ENCODE measurements around the gene TCL1A.
A peak's percentile ranks its signal among the peaks of the same experiment; 100 is the strongest.

The TCL1A gene

DNA sequence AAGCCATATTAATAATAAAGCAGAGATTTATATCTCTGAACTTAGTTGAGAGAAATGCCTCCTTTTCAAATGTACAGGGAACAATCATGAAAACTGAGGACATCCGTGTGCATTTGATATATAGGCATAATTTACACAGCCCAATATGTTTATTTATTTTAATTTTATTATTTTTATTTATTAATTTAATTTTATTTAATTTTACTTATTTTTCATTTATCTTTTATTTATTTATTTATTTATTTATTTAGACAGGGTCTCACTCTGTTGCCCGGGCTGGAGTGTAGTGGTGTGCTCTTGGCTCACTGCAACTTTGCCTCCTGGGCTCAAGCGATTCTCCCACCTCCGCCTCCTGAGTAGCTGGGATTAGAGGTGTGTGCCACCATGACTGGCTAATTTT is 8.4 kb downstream of the TCL1A start:
- DNase-seq (no peak), ATAC-seq (no peak)

DNA sequence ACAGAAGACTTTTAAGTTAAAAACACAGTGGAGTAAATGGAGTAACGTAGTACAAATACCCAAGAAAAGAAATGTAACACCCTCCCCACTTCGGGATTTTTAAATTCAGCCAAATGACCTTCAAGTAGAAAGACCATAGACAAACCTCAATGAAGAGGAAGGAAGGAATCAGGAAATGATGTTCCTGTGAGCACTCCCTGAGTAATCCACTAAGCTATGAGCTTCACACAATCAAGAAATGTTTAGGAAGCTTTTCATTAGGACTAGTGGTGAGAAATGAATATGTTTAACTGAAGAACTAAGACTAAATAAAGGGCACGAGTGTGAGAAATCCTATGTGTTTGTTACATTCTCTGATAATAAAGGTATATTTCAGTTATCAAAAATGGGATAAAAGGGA is 10.1 kb downstream of the TCL1A start:
- no peak for DNase-seq
- no peak for ATAC-seq

GRCh38 chr14:95703341-95703740 is 10.6 kb downstream of the TCL1A start:
- DNase-seq = no peak
- ATAC-seq = no peak

- ATAC-seq (no peak), DNase-seq (no peak)
Observed at GRCh38 chr14:95701846-95702221, 12.1 kb downstream of the TCL1A start.

DNA sequence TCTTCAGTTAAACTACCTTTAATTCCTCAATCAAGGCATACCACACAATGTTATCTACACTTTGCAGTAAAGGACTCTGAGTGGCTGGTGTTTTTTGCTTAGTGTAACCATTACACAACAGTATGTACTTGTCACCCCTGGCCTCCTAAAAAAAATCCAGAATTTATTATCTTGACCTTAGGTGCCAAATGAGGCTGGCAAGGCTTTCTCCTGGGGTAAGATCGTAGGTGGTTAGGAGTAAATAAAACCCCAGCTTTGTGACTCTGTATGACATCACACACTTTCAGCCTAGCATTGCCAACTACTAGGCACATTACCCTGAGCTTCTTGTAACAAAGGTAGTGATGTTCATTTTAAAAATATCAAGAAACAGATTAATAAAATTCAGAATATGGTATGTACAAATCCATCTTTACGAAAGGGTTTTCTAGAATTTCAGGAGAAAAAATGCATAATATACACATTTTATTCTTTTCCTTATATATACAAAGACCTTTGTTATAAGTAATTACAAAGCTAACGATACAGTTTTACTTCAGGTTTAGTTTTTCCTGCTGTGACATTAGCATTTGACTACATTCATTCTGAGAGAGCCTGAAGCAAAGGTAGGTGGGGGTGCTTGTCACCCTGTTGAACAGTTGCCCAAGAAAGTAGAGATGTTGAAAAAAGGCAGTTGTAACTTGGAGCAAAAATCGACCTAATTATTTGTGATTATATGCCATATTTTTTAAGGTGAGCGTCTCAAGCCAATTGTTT is 13.5 kb downstream of the TCL1A start:
- DNase-seq (no peak), ATAC-seq (no peak)

GRCh38 chr14:95699412-95699811 is 14.5 kb downstream of the TCL1A start:
- ATAC-seq = no peak
- no peak for DNase-seq

DNA sequence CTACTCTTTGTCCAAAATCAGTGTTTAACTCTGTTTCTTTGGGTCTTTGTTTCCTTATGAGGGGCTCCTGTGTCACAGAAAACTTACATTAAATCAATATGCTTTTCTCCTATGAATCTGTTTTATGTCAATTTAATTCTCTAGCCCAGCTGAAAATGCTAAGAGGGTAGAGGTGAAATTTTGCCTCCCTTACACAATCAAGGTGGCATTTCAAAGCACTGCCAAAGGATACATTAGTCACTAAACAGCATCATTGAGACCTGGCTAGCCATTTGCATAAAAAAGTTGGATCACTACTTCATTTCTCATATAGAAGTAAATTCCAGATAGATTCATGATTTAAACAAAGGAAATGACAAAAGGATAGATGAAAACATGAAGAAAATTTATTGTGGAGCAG is 15.6 kb downstream of the TCL1A start:
- ATAC-seq (no peak), DNase-seq (no peak)

GRCh38 chr14:95697764-95698163 is 16.2 kb downstream of the TCL1A start:
- ATAC-seq (no peak), DNase-seq (no peak)

DNA sequence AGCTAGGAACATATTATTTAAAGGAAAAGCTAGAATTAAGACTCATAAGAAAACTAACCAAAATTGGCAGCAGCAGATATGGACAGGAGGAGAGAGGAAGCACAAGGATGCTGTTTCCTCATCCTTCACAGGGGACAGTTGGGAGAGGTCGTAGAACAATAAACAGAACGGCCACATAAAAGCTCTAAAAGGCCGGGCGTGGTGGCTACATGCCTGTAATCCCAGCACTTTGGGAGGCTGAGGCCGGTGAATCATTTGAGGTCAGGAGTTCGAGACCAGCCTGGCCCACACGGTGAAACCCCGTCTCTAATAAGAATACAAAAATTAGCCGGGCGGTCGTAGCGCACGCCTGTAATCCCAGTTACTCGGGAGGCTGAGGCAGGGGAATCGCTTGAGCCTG is 17.2 kb downstream of the TCL1A start:
- no peak for ATAC-seq

GRCh38 chr14:95695913-95696312 is 18.0 kb downstream of the TCL1A start:
- ATAC-seq (peak; percentile 21), DNase-seq (no peak)

More for the DNA sequence above, 17.2 kb downstream of the TCL1A start:
- DNase-seq = no peak

DNA sequence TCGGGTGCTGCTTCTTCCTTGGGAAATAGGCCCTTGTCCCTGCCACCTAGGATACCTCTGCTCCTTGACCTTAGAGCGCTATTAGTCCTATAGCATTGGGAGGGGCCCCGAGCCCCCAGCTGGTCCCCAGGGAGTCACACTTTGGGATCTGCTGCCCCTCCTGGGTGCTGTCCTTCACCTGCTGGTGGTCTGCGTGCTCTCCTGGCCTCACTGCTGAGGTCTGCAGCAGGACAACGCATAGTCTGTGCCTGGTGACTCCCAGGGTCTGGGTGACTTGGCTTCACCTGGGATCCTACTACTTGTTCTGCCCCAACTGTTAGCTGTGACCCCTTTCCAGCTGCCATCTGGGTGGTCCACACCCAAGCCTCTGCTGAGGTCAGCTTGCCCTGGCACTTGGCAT is 18.9 kb downstream of the TCL1A start:
- ATAC-seq (no peak), DNase-seq (no peak)

DNA sequence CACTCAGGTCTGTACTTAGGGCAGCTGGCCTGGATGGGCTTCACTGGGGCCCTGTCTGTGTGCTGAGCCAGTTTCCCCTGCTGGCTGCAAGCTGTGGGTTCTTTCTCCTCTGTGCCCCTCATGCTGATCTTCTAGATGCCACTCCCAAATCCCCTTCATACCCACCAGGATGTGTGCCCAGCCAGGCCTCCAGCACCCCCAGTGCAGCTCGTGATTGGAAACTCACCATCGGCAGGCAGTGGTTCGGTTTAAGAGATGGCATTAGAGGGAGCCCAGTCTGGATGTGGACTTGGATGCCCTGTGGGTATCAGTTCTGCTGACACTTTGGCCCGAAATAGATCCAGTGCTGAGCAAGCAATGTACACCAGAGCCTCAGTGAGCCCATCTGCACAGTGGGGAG is 21.8 kb downstream of the TCL1A start:
- DNase-seq = no peak

DNA sequence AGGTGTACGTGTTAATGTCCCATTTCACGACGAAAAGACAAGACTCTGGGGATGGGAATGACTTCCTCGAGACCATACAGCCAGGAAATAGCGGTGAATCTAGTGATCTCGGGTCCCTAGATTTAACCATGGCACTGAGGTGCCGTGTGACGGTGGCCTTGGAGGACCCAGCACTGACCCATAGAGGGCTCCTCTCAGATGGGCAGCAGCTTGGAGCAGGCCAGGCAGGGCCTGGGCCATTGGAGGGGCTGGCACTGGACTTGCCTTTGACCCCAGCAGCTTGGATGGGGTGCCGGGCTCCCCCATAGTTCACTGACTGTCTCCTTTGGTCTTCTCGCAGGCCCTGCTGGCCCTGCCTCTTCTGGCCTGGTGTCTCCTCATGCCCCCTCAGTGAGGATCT is 22.3 kb downstream of the TCL1A start:
- no peak for ATAC-seq
- no peak for DNase-seq

More for the DNA sequence above, 21.8 kb downstream of the TCL1A start:
- ATAC-seq = no peak

DNA sequence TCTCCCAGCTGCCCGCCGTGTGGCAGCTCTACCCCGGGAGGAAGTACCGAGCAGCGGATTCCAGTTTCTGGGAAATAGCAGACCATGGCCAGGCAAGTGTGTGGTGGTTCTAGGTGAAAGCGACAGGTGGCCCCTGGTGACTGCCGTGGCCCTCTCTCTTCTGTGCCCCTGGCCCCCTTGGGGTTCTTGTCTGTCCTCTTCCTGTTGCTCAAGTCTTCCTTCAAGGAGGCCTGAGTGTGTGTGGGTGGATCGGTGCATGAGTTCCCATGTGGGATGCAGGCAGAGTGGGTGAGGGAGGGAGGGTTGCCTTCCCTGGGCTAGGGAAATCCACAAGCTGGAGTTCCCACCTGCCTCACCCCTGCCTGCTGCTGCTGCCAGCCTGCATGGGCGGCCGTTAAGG is 23.1 kb downstream of the TCL1A start:
- DNase-seq (no peak), ATAC-seq (no peak)

DNA sequence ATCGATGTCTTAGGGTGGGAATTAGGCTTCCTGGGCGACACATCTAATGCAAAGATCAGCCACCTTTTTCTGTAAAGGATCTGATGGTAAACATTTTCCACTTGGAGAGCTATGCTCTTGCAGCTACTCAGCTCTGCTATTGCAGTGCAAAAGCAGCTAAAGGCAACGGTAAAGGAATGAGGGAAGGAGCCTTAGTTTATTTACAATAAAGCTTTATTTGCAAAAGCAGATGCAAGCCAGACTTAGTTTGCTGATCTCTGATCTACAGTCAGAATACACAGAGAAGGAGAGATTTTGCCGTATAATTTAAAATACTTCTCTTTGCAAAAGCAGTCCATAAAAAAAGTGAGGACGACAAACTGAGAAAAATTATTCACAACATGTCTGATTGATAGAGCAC is 24.5 kb downstream of the TCL1A start:
- no peak for DNase-seq
- no peak for ATAC-seq

GRCh38 chr14:95686935-95687334 is 27.0 kb downstream of the TCL1A start:
- no peak for ATAC-seq

DNA sequence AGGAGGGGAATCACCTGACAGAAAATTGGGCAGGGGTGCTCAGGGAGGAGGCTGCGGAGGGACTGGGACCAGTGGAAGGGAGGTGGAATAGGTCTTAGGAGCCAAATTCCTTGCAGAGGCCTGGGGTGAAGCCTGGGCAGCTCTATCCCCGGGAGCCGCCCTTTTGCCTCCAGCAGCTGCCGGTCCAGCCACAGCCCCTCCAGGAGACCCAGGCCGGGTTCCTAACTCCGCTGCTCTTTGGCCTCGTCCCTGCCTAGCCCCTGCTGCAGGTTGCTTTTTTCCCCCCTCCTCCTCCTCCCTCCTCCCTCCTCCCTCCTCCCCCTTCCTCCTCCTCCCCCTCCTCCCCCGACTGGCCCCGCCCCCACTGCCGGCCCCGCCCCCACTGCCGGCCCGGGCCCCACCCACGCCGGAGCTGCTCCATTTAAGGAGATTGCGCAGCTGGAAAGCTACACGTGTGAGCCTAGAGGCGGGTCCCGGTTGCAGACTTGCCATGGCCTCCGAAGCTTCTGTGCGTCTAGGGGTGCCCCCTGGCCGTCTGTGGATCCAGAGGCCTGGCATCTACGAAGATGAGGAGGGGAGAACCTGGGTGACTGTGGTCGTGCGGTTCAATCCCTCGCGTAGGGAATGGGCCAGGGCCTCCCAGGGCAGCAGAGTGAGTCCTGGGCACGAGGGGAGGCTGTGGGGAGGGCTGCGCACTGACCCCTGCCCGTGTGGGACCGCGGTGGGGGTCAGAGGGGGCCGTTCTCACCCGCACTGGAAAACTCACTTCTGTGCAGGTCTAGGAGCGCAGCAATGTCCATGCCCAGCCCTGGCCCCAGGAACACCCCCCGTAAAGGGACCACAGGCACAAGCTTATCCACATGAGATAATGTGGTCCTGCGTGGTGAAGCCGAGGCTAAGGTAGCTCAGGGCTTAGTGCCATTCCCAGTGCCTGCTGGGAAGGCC is 27.7 kb downstream of the TCL1A start, which contains the start of gene TCL1B:
Gene TCL1B, plus strand, starts transcription at position 449 of the 945 bp plus-strand sequence. Its CDS starts 42 bp downstream, at position 491.
- DNase-seq (no peak), ATAC-seq (no peak)

More at GRCh38 chr14:95686935-95687334, 27.0 kb downstream of the TCL1A start:
- DNase-seq = no peak

DNA sequence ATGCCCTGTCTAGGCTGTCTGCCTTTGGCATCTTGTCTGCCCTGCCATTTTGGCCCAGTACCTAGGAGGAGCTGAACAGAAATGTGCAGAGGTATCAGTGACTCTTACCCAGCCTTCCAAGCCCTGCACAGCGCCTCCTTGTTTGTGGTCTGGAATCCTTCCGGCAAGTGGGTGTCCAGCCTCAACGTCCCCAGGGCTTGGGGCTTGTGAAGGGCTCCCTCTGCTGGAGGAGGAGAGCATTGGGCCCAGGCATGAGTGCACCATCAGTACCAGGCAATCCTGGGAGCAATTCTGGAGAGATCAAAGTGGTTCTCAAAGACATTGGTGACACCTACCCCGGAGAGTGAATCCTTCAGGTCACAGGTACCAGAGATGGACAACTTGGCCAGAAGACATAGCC is 30.1 kb downstream of the TCL1A start:
- DNase-seq (peak; percentile 44), ATAC-seq (peak; percentile 32)

- ATAC-seq = no peak
Observed at GRCh38 chr14:95681153-95681552, 32.8 kb downstream of the TCL1A start.

DNA sequence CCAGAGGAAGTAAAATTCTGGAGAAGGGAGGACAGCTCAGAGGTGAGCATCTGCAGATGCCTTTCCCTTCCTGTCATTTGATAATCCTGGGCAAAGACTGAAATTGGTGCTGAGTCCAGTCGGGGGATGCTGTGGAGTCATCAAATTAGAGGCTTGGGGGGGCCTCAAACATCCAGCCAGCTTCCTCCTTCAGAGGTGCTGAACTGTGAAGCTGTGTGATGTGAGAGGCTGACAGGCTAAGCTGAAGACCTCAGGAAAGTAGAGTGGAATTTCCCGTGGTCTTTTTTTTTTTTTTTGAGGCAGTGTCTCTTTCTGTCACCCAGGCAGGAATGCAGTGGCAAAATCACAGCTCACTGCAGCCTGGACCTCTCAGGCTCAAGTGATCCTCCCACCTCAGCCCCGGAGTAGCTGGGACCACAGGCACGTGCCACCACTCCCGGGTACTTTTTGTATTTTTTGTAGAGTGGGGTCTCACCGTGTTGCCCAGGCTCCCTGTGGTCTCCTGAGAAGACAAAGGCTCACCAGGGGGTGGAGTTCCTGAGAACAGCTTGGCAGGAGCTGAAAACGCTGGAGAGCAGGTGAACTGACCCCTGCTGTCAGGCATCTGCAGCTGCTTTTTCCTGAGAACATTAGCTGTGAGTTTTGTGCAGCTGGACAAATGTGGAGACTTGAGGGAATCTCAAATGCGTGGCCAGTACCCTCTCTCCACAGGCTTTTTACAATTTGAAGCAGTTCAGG is 33.8 kb downstream of the TCL1A start:
- ATAC-seq (no peak), DNase-seq (no peak)

More at GRCh38 chr14:95681153-95681552, 32.8 kb downstream of the TCL1A start:
- DNase-seq = no peak

DNA sequence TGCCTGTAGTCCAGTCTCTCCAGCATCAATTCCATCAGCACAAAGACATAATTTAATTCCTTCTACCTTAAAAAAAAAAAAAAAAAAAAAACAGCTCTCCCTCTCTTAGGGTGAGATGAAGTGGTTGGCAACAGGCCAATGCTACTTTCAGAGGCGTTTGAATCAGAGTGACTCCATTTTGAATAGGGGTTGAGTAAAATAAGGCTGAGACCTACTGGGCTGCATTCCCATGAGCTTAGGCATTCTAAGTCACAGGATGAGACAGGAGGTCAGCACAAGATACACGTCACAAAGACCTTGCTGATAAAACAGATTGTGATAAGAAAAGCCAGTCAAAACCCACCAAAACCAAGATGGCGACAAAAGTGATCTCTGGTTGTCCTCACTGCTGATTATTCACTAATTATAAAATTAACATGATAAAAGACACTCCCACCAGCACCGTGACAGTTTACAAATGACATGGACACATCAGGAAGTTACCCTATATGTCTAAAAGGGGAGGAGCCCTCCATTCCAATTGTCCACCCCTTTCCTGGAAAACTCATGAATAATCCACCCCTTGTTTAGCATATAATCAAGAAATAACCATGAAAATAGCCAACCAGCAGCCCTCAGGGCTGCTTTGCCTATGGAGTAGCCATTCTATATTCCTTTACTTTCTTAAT is 34.6 kb downstream of the TCL1A start:
- no peak for ATAC-seq
- DNase-seq = no peak
